Nephron (organoid): Measurements from ENCODE around the gene TRIM72.

Experiments
- H3K27ac Mint-ChIP-seq, 3 experiments: 2 replicates each; pipeline ENCODE4 v1.8.0; 2020; ENCODE audit warnings: mixed read lengths in 3 of 3, mild to moderate bottlenecking in 2 of 3, moderate library complexity in 1 of 3
- H3K27me3 Mint-ChIP-seq: 2 replicates; pipeline ENCODE4 v1.8.0; 2021; ENCODE audit warnings: low read depth, mild to moderate bottlenecking, moderate library complexity, mixed read lengths
- H3K36me3 Mint-ChIP-seq: 2 replicates; pipeline ENCODE4 v1.8.0; 2020; ENCODE audit warnings: low read depth, mixed read lengths
- H3K4me1 Mint-ChIP-seq: 2 replicates; pipeline ENCODE4 v1.8.0; 2020; ENCODE audit warnings: mixed read lengths
- H3K4me3 Mint-ChIP-seq, 3 experiments: 2 replicates each; pipeline ENCODE4 v1.8.0; 2020; ENCODE audit warnings: mild to moderate bottlenecking in 3 of 3, mixed read lengths in 3 of 3, moderate library complexity in 2 of 3
- H3K9me3 Mint-ChIP-seq: 2 replicates; pipeline ENCODE4 v1.8.0; 2020; ENCODE audit warnings: mixed read lengths
- CTCF ChIP-seq, 3 experiments: fragments of 200-600 bp; sonication (generic); IDR thresholded peaks; one replicate each; pipeline ENCODE4 v1.5.0; 2021; ENCODE audit warnings: antibody characterized with exemption in 3 of 3; ENCODE audit not compliant: unreplicated experiment in 3 of 3

TRIM72 gene

GRCh38 chr16:31219154-31219741 lies 5.3 kb downstream of the TRIM72 start:
- Mint-ChIP-seq H3K27ac (no peak overlapping the region), H3K4me3 (no peak overlapping the region), H3K4me1 (peaks cover 6% of the 10 kb centered on the region), H3K9me3 (no peaks in the 10 kb centered on the region), H3K36me3 (no peaks in the 10 kb centered on the region), H3K27me3 (peaks cover 73% of the 10 kb centered on the region)
- no peak for TF ChIP-seq CTCF (IDR thresholded peaks at IDR 0.05; ENCODE audit: unreplicated experiment in 3 of 3)

GRCh38 chr16:31221357-31222160 lies 7.6 kb downstream of the TRIM72 start:
- H3K27ac Mint-ChIP-seq = no peak overlapping the region
- H3K4me3 Mint-ChIP-seq = no peak overlapping the region
- no peaks in the 10 kb centered on the region for H3K9me3 Mint-ChIP-seq
- no peak for TF ChIP-seq CTCF (IDR thresholded peaks at IDR 0.05; ENCODE audit: unreplicated experiment in 3 of 3)
- H3K27me3 Mint-ChIP-seq = peaks cover 53% of the 10 kb centered on the region
- H3K36me3 Mint-ChIP-seq = no peaks in the 10 kb centered on the region
- no peaks in the 10 kb centered on the region for H3K4me1 Mint-ChIP-seq

- Mint-ChIP-seq H3K27ac (no peak overlapping the region), H3K9me3 (no peaks in the 10 kb centered on the region), H3K4me3 (no peak overlapping the region), H3K4me1 (no peaks in the 10 kb centered on the region), H3K36me3 (no peaks in the 10 kb centered on the region), H3K27me3 (peaks cover 38% of the 10 kb centered on the region)
- TF ChIP-seq CTCF (IDR thresholded peaks at IDR 0.05; ENCODE audit: unreplicated experiment in 3 of 3) = no peak
These were observed 9.1 kb downstream of the TRIM72 start for GRCh38 chr16:31223044-31223443.

GRCh38 chr16:31224092-31224955 lies 10.4 kb downstream of the TRIM72 start:
- no peaks in the 10 kb centered on the region for H3K36me3 Mint-ChIP-seq
- H3K4me1 Mint-ChIP-seq = peaks cover 7% of the 10 kb centered on the region
- no peak overlapping the region for H3K4me3 Mint-ChIP-seq
- no peak overlapping the region for H3K27ac Mint-ChIP-seq
- no peaks in the 10 kb centered on the region for H3K9me3 Mint-ChIP-seq
- TF ChIP-seq CTCF (IDR thresholded peaks at IDR 0.05; ENCODE audit: unreplicated experiment in 3 of 3) = no peak
- peaks cover 25% of the 10 kb centered on the region for H3K27me3 Mint-ChIP-seq

GRCh38 chr16:31225193-31225592 lies 11.3 kb downstream of the TRIM72 start:
- no peaks in the 10 kb centered on the region for H3K36me3 Mint-ChIP-seq
- no peak overlapping the region for H3K4me3 Mint-ChIP-seq
- peaks cover 9% of the 10 kb centered on the region for H3K4me1 Mint-ChIP-seq
- H3K27me3 Mint-ChIP-seq = peaks cover 17% of the 10 kb centered on the region
- H3K27ac Mint-ChIP-seq = no peak overlapping the region
- H3K9me3 Mint-ChIP-seq = peaks cover 4% of the 10 kb centered on the region
- no peak for TF ChIP-seq CTCF (IDR thresholded peaks at IDR 0.05; ENCODE audit: unreplicated experiment in 3 of 3)
